Lung (tissue), 12 donors: Measurements from ENCODE around the gene BSG. TPM values are rescaled to one million over a fixed set of nuclear protein-coding genes. Genes with fewer than 3 reads are reported as not detected.

Experiments
- ATAC-seq: fragments of 200-7000 bp; cut with Tn5 transposase; one replicate; pipeline ENCODE4 v1.9.1; 2020; ENCODE audit warnings: moderate number of reproducible peaks; ENCODE audit not compliant: insufficient read depth, low FRiP score
- DNase-seq, 3 donors: peaks; one replicate each; pipeline ENCODE4 v3.0.0-alpha.2; 2013 to 2017
- H3K27ac ChIP-seq, 2 donors: one replicate each; pipeline ENCODE4 v1.5.1; 2013; ENCODE audit warnings: mild to moderate bottlenecking in 2 of 2, moderate library complexity in 2 of 2, control low read depth in 1 of 2, inconsistent platforms in 1 of 2, low read depth in 1 of 2, low read length in 1 of 2
- H3K27me3 ChIP-seq, 3 donors: one replicate each; pipeline ENCODE4 v1.5.1; 2013; ENCODE audit warnings: low read length in 2 of 3; ENCODE audit not compliant: control insufficient read depth in 3 of 3, insufficient read depth in 3 of 3
- H3K36me3 ChIP-seq, 4 donors: one replicate each; pipeline ENCODE4 v1.5.1; 2013; ENCODE audit warnings: low read length in 4 of 4, mild to moderate bottlenecking in 1 of 4, moderate library complexity in 1 of 4; ENCODE audit not compliant: control insufficient read depth in 4 of 4, insufficient read depth in 4 of 4
- H3K4me1 ChIP-seq, 5 donors: one replicate each; pipeline ENCODE4 v1.5.1; 2013; ENCODE audit warnings: low read length in 5 of 5, mild to moderate bottlenecking in 2 of 5, moderate library complexity in 1 of 5; ENCODE audit not compliant: control insufficient read depth in 5 of 5, insufficient read depth in 5 of 5
- H3K4me3 ChIP-seq: one replicate; pipeline ENCODE4 v1.5.1; 2013; ENCODE audit warnings: mild to moderate bottlenecking, control low read depth, moderate library complexity
- H3K9ac ChIP-seq, 2 donors: one replicate each; pipeline ENCODE4 v1.5.1; 2013; ENCODE audit warnings: low read length in 2 of 2, control low read depth in 1 of 2; ENCODE audit not compliant: insufficient read depth in 1 of 2
- H3K9me3 ChIP-seq, 4 donors: one replicate each; pipeline ENCODE4 v1.5.1; 2013; ENCODE audit warnings: low read length in 3 of 4, mild to moderate bottlenecking in 1 of 4, moderate library complexity in 1 of 4; ENCODE audit not compliant: control insufficient read depth in 4 of 4, insufficient read depth in 3 of 4
- WGBS, 2 donors: extraction: QIAGEN DNeasy Blood & Tissue Kit; methylation state at CpG; one replicate each; pipeline ENCODE4 v1.1.7; 2013; 5-methylcytosine and 5-hydroxymethylcytosine counted together
- polyA plus RNA-seq, 2 donors: library from polyadenylated mRNA; stranded (reverse); fragments of 200-250 nt; gene quantifications; one replicate each; pipeline ENCODE4 v1.2.1, GENCODE V29; 2013
- total RNA-seq, 2 donors: library from RNA; depleted of rRNA in 1 of 2; stranded (reverse); fragments of >200 nt in 1 of 2; gene quantifications; one replicate each; pipeline ENCODE4 v1.2.1, GENCODE V29; 2014 to 2021
- TF ChIP-seq, protein P1 (sequence below): IDR thresholded peaks from 2 replicates; pipeline ENCODE4 v1.5.1; 2012; ENCODE audit warnings: mild to moderate bottlenecking; ENCODE audit errors: control extremely low read depth, extremely low read depth
- donor health status: control.
- donor health status: control.
- donor health status: Bipolar disorder and iron deficiency.
- donor health status: healthy.
- donor health status: DM: yes; HTN: yes; CAD: no.

BSG gene
- total and polyA plus RNA-seq, 4 donors, result 239 to 416 (median 355) TPM

DNA sequence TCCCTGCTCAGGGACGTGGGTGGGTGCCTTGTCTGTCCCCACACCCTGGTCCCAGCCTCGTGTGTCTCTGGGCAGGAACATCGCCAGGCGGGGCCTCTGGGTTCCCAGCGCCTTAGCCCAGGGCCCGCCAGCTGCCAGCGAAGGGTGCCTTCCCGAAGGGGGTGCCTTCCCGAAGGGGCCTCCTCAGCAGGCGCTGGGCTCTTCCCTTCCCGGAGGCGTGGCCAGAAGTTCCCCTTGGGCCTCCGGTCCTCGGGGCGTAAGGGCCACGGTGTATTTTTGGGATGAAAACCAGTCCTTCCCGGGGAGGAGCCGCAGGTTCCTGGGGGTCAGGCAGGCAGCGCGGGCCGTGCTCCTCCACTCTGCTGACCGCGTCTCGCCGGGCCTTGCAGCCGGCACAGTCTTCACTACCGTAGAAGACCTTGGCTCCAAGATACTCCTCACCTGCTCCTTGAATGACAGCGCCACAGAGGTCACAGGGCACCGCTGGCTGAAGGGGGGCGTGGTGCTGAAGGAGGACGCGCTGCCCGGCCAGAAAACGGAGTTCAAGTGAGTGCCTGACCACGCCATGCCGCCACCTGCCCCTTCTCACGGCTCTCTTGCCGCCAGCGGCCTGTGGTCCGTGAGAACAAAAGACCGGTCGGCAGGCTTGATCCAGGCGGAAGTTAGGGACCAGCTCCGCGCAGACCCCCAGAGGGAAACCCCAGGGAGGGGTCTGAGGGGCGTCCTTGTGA is 6.9 kb downstream of the BSG start:
- H3K4me1 ChIP-seq, result peaks cover 0 to 20% (median 11%) of the 10 kb centered on the region in 5 donors
- H3K9me3 ChIP-seq, result no peaks in the 10 kb centered on the region
- H3K27me3 ChIP-seq, result no peaks in the 10 kb centered on the region
- ATAC-seq (no peak), DNase-seq (no peak)
- WGBS, 2 donors, result 93 to 94% methylated on average over 46 of the region's 46 CpGs
- no peak overlapping the region for H3K27ac ChIP-seq
- H3K9ac ChIP-seq, result no peak overlapping the region
- H3K4me3 ChIP-seq, result no peak overlapping the region
- H3K36me3 ChIP-seq, result peaks cover 2 to 61% (median 7%) of the 10 kb centered on the region in 4 donors
- TF ChIP-seq, protein P1, sequence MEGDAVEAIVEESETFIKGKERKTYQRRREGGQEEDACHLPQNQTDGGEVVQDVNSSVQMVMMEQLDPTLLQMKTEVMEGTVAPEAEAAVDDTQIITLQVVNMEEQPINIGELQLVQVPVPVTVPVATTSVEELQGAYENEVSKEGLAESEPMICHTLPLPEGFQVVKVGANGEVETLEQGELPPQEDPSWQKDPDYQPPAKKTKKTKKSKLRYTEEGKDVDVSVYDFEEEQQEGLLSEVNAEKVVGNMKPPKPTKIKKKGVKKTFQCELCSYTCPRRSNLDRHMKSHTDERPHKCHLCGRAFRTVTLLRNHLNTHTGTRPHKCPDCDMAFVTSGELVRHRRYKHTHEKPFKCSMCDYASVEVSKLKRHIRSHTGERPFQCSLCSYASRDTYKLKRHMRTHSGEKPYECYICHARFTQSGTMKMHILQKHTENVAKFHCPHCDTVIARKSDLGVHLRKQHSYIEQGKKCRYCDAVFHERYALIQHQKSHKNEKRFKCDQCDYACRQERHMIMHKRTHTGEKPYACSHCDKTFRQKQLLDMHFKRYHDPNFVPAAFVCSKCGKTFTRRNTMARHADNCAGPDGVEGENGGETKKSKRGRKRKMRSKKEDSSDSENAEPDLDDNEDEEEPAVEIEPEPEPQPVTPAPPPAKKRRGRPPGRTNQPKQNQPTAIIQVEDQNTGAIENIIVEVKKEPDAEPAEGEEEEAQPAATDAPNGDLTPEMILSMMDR, result no peak

DNA sequence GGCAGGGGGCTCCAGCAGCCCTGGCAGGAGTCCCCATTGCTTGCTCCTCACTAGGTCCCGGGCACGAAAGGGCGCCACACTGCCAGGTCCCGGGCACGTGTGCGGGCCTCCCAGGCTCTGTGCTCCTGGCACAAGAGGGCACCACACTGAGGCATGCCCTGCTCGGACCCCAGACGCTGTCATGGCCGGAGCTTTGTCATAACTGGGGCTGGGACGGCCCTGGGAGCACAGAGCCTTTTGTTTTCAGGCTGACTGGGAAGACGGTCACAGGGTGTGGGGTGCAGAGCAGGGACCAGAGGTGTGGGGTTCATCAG is 7.4 kb downstream of the BSG start:
- H3K27ac ChIP-seq, result no peak overlapping the region
- ATAC-seq (no peak), DNase-seq (no peak)
- H3K9ac ChIP-seq, result no peak overlapping the region
- H3K9me3 ChIP-seq, result no peaks in the 10 kb centered on the region
- H3K36me3 ChIP-seq, result peaks cover 2 to 61% (median 7%) of the 10 kb centered on the region in 4 donors
- no peak overlapping the region for H3K4me3 ChIP-seq
- H3K4me1 ChIP-seq, result peaks cover 0 to 16% (median 7%) of the 10 kb centered on the region in 5 donors
- TF ChIP-seq, protein P1, result no peak
- WGBS, 2 donors, result 94 to 97% methylated on average over 11 of the region's 11 CpGs
- H3K27me3 ChIP-seq, result no peaks in the 10 kb centered on the region

DNA sequence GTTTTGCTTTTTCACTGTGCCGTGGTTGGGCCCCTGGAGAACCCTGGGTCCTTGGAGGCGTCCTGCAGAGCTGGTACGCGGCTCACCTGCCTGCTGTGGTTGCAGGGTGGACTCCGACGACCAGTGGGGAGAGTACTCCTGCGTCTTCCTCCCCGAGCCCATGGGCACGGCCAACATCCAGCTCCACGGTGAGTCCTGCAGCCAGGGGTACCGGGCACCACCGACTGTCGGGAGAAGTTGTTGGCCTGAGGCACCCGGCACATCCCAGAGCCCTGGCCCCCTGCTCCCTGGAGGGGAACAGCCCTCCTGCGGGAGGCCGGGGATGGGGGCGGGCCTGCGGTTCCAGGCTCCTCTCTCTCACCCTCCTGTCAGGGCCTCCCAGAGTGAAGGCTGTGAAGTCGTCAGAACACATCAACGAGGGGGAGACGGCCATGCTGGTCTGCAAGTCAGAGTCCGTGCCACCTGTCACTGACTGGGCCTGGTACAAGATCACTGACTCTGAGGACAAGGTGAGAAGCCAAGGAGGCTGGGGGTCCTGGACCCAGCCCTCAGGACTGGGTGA is 8.0 kb downstream of the BSG start:
- 93 to 96% methylated on average over 22 of the region's 22 CpGs for WGBS, 2 donors
- ATAC-seq (no peak), DNase-seq (no peak)
- Histone ChIP-seq H3K27me3 (no peaks in the 10 kb centered on the region), H3K4me3 (no peak overlapping the region), H3K4me1 (peaks cover 0 to 11% (median 3%) of the 10 kb centered on the region in 5 donors), H3K9ac (no peak overlapping the region), H3K36me3 (peaks cover 2 to 61% (median 7%) of the 10 kb centered on the region in 4 donors), H3K9me3 (no peaks in the 10 kb centered on the region), H3K27ac (no peak overlapping the region)
- TF ChIP-seq, protein P1, result no peak
